ENCODE results near the gene PDE1A. TPM values are rescaled to one million over a fixed set of nuclear protein-coding genes. Genes with fewer than 3 reads are reported as not detected.

PDE1A gene
- total RNA-seq, 2 donors from 2014 or later, result 0.31 TPM; not detected in 1

DNA sequence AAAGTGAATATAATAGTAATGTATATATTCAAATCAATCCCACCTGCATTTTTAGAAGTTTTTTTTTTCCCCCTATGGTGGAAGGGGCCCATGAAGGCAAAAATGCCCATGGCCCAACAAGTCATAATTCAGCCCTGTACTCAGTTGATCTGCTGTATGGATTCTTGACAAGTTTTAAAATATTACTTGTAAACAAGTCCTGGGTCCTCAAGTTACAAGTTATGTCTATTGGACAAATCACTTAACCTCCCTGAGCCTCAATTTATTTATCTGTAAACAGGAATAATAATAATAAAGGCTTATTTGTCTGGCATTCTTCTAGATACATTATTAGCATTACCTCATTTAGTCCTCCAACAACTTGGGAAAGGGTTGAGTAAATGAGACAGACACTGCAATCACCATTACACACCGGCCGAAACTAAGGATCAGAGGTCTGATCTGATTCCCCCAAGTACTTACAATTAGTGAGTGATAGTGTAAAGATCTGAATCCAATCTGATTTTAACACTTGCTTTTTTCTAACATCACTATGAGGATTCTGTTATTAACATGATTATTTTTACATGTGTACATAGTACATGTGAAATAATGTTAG is 66.1 kb downstream of the PDE1A start:
- WGBS, 2 experiments (ENCODE audit: insufficient coverage in 1 of 2, insufficient read length in 1 of 2), result 80% methylated on average over 2 of the region's 2 CpGs; no CpG with 5 or more reads in 1 of the 2 experiments
- TF ChIP-seq CTCF (conservative IDR thresholded peaks at IDR 0.05), result no peak
- no peak overlapping the region for H3K4me3 Mint-ChIP-seq
- Histone ChIP-seq H3K27me3 (ENCODE audit: control insufficient read depth, insufficient read depth, low read length, poor library complexity, severe bottlenecking) (no peaks in the 10 kb centered on the region), H3K27ac (ENCODE audit: low read depth, low read length) (no peak overlapping the region), H3K9ac (ENCODE audit: extremely low read depth, low read length, poor library complexity, severe bottlenecking) (no peak overlapping the region), H3K4me1 (ENCODE audit: control insufficient read depth, insufficient read depth, low read length) (no peaks in the 10 kb centered on the region), H3K9me3 (ENCODE audit: control insufficient read depth, low read length) (no peaks in the 10 kb centered on the region), H3K36me3 (ENCODE audit: control insufficient read depth, insufficient read depth, low read length) (no peaks in the 10 kb centered on the region), H3K4me3 (ENCODE audit: low read length) (no peak overlapping the region)
- no peaks in the 10 kb centered on the region for H3K4me1 Mint-ChIP-seq
- H3K36me3 Mint-ChIP-seq (ENCODE audit: low read depth), result no peaks in the 10 kb centered on the region
- no peak for DNase-seq
- H3K27me3 Mint-ChIP-seq (ENCODE audit: insufficient read depth), result no peaks in the 10 kb centered on the region
- H3K27ac Mint-ChIP-seq, result no peak overlapping the region
- peaks cover 2% of the 10 kb centered on the region for H3K9me3 Mint-ChIP-seq

GRCh38 chr2:182359990-182360662 is 66.7 kb downstream of the PDE1A start:
- H3K4me1 Mint-ChIP-seq, result no peaks in the 10 kb centered on the region
- no peak for TF ChIP-seq CTCF (conservative IDR thresholded peaks at IDR 0.05)
- H3K4me3 Mint-ChIP-seq, result no peak overlapping the region
- DNase-seq, result no peak
- H3K27me3 Mint-ChIP-seq (ENCODE audit: insufficient read depth), result no peaks in the 10 kb centered on the region
- WGBS, 2 experiments (ENCODE audit: insufficient coverage in 1 of 2, insufficient read length in 1 of 2), result 92 to 97% methylated on average over 3 to 8 of the region's 10 CpGs
- H3K9me3 Mint-ChIP-seq, result peaks cover 2% of the 10 kb centered on the region
- Histone ChIP-seq H3K27ac (ENCODE audit: low read depth, low read length) (no peak overlapping the region), H3K9ac (ENCODE audit: extremely low read depth, low read length, poor library complexity, severe bottlenecking) (no peak overlapping the region), H3K4me3 (ENCODE audit: low read length) (no peak overlapping the region), H3K36me3 (ENCODE audit: control insufficient read depth, insufficient read depth, low read length) (no peaks in the 10 kb centered on the region), H3K4me1 (ENCODE audit: control insufficient read depth, insufficient read depth, low read length) (no peaks in the 10 kb centered on the region), H3K9me3 (ENCODE audit: control insufficient read depth, low read length) (no peaks in the 10 kb centered on the region), H3K27me3 (ENCODE audit: control insufficient read depth, insufficient read depth, low read length, poor library complexity, severe bottlenecking) (no peaks in the 10 kb centered on the region)
- no peaks in the 10 kb centered on the region for H3K36me3 Mint-ChIP-seq (ENCODE audit: low read depth)
- no peak overlapping the region for H3K27ac Mint-ChIP-seq

- H3K36me3 Mint-ChIP-seq (ENCODE audit: low read depth), result no peaks in the 10 kb centered on the region
- no peaks in the 10 kb centered on the region for H3K4me1 Mint-ChIP-seq
- H3K9ac ChIP-seq (ENCODE audit: extremely low read depth, low read length, poor library complexity, severe bottlenecking), result no peak overlapping the region
- peaks cover 2% of the 10 kb centered on the region for H3K9me3 Mint-ChIP-seq
- no peaks in the 10 kb centered on the region for H3K27me3 ChIP-seq (ENCODE audit: control insufficient read depth, insufficient read depth, low read length, poor library complexity, severe bottlenecking)
- H3K9me3 ChIP-seq (ENCODE audit: control insufficient read depth, low read length), result no peaks in the 10 kb centered on the region
- TF ChIP-seq CTCF (conservative IDR thresholded peaks at IDR 0.05), result no peak
- no peak for DNase-seq
- H3K27ac Mint-ChIP-seq, result no peak overlapping the region
- H3K4me1 ChIP-seq (ENCODE audit: control insufficient read depth, insufficient read depth, low read length), result no peaks in the 10 kb centered on the region
- H3K27me3 Mint-ChIP-seq (ENCODE audit: insufficient read depth), result no peaks in the 10 kb centered on the region
- no peak overlapping the region for H3K27ac ChIP-seq (ENCODE audit: low read depth, low read length)
- no peak overlapping the region for H3K4me3 Mint-ChIP-seq
- WGBS, 2 experiments (ENCODE audit: insufficient coverage in 1 of 2, insufficient read length in 1 of 2), result 93 to 95% methylated on average over 6 to 8 of the region's 8 CpGs
- H3K4me3 ChIP-seq (ENCODE audit: low read length), result no peak overlapping the region
- no peaks in the 10 kb centered on the region for H3K36me3 ChIP-seq (ENCODE audit: control insufficient read depth, insufficient read depth, low read length)
Observed at GRCh38 chr2:182359027-182359989, 67.5 kb downstream of the PDE1A start.
